Fibroblast of lung (primary cell): ENCODE measurements around the gene LHX4.

Source experiments
- CTCF ChIP-seq, 2 donors: IDR thresholded peaks in 1 of 2; conservative IDR thresholded peaks in 1 of 2; 1 replicate in 1 of 2; 2 replicates in 1 of 2; pipeline ENCODE4 v1.5.1; 2011 to 2012; ENCODE audit warnings: low read length in 2 of 2, control low read depth in 1 of 2, inconsistent platforms in 1 of 2, low read depth in 1 of 2, mild to moderate bottlenecking in 1 of 2
- EZH2 ChIP-seq: IDR thresholded peaks from 2 replicates; pipeline ENCODE4 v1.5.1; 2012; ENCODE audit warnings: low read length, control low read depth, mild to moderate bottlenecking; ENCODE audit errors: missing control alignments

- TF ChIP-seq CTCF (conservative IDR thresholded peaks at IDR 0.05 in 1 of 2, IDR thresholded peaks at IDR 0.05 in 1 of 2; ENCODE audit: low read depth in 1 of 2, low read length in 2 of 2) = no peak
- no peak for TF ChIP-seq EZH2
Measured at GRCh38 chr1:180262628-180263488, 32.8 kb downstream of the LHX4 start.
